GM10248 (cell line): Measurements from ENCODE around the gene PCDHA10.
"Not testable (repeated sequence)": the region's sequence is repeated elsewhere in the genome, so short reads cannot be mapped to it uniquely, and the experiment has no call there.

ENCODE experiments used
- CTCF ChIA-PET: fragments of 300-600 bp; sonication (Branson Sonifier 250); formaldehyde crosslinking; extraction: SDS; loops from one replicate; lab custom pipeline; 2021; ENCODE audit warnings: antibody characterized with exemption; lab: Yijun Ruan, JAX
- POLR2A ChIA-PET: fragments of 350-650 bp; sonication (Branson Sonifier 250); formaldehyde crosslinking; extraction: SDS; loops from one replicate; lab custom pipeline; 2020; ENCODE audit warnings: antibody characterized with exemption; lab: Yijun Ruan, JAX
- DNase-seq: peaks from one replicate; pipeline ENCODE4 v3.0.0; 2012; ENCODE audit errors: extremely low spot score
- TF ChIP-seq, protein P1 (sequence below): IDR thresholded peaks from 2 replicates; pipeline ENCODE4 v1.5.1; 2012; ENCODE audit warnings: mild to moderate bottlenecking, low read depth; ENCODE audit errors: extremely low read depth, missing control alignments, control extremely low read depth

PCDHA10 gene

DNA sequence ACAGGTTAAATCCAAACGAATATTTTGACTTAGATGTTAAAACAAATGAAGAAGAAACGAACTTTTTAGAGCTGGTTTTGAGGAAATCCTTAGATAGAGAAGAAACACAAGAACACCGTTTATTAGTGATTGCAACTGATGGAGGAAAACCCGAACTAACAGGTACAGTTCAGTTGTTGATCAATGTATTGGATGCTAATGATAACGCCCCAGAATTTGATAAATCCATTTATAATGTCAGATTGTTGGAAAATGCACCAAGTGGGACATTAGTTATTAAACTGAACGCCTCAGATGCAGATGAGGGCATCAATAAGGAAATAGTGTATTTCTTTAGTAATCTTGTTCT, 33.4 kb upstream of the PCDHA10 start:
- CTCF ChIA-PET, result no interaction called here
- DNase-seq, result no peak
- TF ChIP-seq, protein P1, sequence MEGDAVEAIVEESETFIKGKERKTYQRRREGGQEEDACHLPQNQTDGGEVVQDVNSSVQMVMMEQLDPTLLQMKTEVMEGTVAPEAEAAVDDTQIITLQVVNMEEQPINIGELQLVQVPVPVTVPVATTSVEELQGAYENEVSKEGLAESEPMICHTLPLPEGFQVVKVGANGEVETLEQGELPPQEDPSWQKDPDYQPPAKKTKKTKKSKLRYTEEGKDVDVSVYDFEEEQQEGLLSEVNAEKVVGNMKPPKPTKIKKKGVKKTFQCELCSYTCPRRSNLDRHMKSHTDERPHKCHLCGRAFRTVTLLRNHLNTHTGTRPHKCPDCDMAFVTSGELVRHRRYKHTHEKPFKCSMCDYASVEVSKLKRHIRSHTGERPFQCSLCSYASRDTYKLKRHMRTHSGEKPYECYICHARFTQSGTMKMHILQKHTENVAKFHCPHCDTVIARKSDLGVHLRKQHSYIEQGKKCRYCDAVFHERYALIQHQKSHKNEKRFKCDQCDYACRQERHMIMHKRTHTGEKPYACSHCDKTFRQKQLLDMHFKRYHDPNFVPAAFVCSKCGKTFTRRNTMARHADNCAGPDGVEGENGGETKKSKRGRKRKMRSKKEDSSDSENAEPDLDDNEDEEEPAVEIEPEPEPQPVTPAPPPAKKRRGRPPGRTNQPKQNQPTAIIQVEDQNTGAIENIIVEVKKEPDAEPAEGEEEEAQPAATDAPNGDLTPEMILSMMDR, result no peak
- POLR2A ChIA-PET, result no interaction called here

- POLR2A ChIA-PET, DNase-seq, CTCF ChIA-PET: not testable (repeated sequence)
These were observed 32.7 kb upstream of the PCDHA10 start for GRCh38 chr5:140822969-140823368.

GRCh38 chr5:140823475-140823874, 32.2 kb upstream of the PCDHA10 start:
- ChIA-PET POLR2A (no interaction called here), CTCF (no interaction called here)
- TF ChIP-seq, protein P1, result no peak
- DNase-seq, result no peak

- ChIA-PET CTCF (interaction anchor here (1.2 kb wide), 1 partner anchor 11 kb away, joined by 4 read pairs; no protein-coding TSS in a partner anchor), POLR2A (no interaction called here)
- no peak for DNase-seq
- TF ChIP-seq, protein P1, result no peak
These were observed 27.9 kb upstream of the PCDHA10 start, which contains the start of gene PCDHA6 for GRCh38 chr5:140827704-140828361. TSS of gene PCDHA6 (plus strand) at chr5:140827960. CDS start at chr5:140828092, 132 bp downstream.

DNA sequence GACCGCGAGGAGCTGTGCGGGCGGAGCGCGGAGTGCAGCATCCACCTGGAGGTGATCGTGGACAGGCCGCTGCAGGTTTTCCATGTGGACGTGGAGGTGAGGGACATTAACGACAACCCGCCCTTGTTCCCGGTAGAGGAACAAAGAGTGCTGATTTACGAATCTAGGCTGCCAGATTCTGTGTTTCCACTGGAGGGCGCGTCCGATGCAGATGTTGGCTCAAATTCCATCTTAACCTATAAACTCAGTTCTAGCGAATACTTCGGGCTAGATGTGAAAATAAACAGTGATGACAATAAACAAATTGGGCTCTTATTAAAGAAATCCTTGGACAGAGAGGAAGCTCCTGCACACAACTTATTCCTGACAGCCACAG, 27.3 kb upstream of the PCDHA10 start:
- TF ChIP-seq, protein P1, result no peak
- ChIA-PET CTCF (no interaction called here), POLR2A (no interaction called here)
- no peak for DNase-seq

DNA sequence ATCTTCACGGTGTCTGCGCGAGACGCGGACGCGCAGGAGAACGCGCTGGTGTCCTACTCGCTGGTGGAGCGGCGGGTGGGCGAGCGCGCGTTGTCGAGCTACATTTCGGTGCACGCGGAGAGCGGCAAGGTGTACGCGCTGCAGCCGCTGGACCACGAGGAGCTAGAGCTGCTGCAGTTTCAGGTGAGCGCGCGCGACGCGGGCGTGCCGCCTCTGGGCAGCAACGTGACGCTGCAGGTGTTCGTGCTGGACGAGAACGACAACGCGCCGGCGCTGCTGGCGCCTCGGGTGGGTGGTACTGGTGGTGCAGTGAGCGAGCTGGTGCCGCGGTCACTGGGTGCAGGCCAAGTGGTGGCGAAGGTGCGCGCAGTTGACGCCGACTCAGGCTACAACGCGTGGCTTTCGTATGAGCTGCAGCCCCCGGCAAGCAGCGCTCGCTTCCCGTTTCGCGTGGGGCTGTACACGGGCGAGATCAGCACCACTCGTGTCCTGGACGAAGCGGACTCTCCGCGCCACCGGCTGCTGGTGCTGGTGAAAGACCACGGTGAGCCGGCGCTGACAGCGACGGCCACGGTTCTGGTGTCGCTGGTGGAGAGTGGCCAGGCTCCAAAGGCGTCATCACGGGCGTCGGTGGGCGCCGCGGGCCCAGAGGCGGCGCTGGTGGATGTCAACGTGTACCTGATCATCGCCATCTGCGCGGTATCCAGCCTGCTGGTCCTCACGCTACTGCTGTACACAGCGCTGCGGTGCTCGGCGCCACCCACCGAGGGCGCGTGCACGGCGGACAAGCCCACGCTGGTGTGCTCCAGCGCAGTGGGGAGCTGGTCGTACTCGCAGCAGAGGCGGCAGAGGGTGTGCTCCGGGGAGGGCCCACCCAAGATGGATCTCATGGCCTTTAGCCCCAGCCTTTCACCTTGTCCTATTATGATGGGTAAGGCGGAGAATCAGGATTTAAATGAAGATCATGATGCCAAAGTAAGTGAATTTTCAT, 25.9 kb upstream of the PCDHA10 start:
- CTCF ChIA-PET, DNase-seq, POLR2A ChIA-PET: not testable (repeated sequence)

DNA sequence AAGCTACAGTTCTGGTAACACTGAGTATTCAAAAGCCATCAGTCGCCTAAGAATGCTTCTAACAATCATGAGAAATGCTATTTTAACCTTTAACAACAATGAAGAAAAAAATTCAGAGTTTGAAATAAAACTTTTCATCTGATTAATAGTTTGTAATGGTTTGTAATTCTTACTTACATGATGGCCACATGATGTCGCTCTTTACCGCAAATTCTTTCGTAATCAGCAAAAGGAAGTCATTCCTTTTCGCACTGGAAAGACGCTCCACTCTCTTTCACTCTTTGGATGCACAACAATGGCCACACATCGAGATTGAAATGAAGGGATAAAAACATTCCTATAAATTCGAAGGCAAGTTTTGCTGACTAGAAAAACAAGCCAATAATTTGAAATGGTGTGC, 21.7 kb upstream of the PCDHA10 start, which contains the start of gene PCDHA7:
Gene PCDHA7, plus strand, starts transcription at position 277 of the 400 bp plus-strand sequence. Its CDS starts 115 bp downstream, at position 392.
- POLR2A ChIA-PET, result no interaction called here
- TF ChIP-seq, protein P1, result no peak
- DNase-seq, result no peak

DNA sequence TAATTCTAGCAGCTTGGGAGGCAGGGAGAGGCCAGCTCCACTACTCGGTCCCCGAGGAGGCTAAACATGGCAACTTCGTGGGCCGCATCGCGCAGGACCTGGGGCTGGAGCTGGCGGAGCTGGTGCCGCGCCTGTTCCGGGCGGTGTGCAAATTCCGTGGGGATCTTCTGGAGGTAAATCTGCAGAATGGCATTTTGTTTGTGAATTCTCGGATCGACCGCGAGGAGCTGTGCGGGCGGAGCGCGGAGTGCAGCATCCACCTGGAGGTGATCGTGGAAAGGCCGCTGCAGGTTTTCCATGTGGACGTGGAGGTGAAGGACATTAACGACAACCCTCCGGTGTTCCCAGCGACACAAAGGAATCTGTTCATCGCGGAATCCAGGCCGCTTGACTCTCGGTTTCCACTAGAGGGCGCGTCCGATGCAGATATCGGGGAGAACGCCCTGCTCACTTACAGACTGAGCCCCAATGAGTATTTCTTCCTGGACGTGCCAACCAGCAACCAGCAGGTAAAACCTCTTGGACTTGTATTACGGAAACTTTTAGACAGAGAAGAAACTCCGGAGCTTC, 21.2 kb upstream of the PCDHA10 start:
- CTCF ChIA-PET, POLR2A ChIA-PET, DNase-seq: not testable (repeated sequence)

More for the DNA sequence above, 21.7 kb upstream of the PCDHA10 start, which contains the start of gene PCDHA7:
- CTCF ChIA-PET, result no interaction called here
